Activated CD4-positive, alpha-beta T cell treated with anti-CD3 and anti-CD28 coated beads, Interleukin-2, amount 50 U/mL, for 24 hours (primary cell): ENCODE results near the gene METAP1D.

ENCODE experiments used
- DNase-seq, 2 donors: peaks; one replicate each; pipeline ENCODE4 v3.0.0-alpha.2; 2020; ENCODE audit warnings: low read depth in 1 of 2, low spot score in 1 of 2

Gene METAP1D

DNA sequence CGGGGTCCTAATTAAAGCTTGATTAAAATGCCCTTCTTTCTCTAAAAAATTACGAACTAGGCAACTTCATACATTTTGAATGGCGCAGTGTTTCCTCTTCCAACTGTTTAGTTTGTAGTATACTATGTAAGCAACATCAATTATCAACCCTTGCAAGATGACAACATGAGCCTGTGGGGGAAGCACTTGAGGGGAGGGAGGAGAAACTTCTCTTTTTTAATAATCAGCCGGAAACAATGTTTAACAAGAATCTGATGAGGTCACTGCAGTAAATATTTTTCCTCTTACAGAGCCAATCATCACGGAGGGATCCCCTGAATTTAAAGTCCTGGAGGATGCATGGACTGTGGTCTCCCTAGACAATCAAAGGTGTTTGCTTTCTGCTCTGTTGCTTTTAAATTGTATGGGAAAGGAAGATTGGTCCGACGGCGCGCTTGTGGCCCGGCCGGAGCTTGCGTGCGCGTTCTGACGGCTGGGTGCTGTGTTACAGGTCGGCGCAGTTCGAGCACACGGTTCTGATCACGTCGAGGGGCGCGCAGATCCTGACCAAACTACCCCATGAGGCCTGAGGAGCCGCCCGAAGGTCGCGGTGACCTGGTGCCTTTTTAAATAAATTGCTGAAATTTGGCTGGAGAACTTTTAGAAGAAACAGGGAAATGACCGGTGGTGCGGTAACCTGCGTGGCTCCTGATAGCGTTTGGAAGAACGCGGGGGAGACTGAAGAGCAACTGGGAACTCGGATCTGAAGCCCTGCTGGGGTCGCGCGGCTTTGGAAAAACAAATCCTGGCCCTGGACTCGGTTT, 80.3 kb downstream of the METAP1D start:
- no peak for DNase-seq

DNA sequence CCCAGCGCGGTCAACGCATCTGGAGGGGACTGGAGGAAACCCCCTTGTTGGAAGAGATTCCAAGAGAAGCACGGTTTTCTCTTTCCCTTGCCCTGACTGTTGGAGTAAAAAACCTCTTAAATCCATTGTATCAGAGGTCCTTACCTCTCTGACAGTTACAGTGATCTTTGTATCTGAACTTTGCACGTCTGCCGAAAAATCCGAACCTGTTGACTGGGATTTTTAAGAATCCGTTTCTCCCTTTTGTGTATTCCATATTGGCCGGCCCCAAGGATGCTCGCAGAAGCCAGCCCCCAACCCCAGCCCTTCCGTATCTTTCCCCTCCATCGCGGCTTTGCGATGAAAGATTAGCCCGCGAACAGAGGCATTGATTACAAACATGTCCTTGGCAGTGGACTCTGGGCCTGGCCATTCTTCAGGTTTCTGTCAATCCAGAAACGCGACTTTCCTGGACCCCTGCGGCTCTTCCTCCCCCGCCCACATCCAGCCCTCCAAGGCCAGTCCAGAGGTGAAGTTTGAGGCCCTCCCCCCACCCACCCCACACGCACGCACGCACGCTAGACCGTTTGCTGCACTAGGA, 81.0 kb downstream of the METAP1D start:
- DNase-seq, result no peak

DNA sequence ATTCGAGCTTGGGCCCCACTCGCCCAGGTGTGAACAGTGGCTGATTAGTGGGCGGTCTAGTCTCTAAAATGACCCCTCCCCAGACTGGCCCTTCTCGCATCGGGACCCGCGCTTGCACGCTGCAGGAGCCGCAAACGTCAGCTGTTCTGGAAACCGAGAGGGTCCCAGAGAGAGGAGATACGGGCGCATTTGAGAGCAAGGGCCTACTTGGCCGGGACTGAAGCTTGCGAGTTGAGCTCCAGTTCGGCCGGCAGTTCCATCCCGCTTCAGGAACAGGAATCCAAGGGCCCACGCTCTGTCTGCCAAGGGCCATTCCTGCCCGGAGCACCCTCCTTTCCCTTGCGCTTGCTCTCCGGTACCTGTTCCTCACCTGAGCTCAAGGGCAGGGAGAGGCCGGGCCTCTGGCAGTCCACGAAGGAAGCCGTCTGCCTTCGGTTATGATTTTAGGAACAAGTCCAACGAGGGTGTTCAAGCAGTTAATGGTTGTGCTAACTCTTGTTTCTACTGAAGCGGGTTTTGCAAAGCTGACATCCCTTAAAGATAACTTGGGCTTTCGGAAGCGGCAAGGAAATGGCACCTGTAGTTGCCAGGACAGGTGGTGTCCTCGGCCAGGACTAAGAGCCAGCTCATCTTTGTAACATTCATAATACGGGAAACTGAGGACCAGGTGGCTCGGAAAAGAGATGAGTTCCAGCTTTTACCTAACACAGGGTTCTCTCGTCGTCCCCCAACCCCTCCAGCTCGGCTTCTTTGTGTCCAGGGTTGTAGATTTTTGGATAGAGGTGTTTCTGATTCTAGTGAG, 81.7 kb downstream of the METAP1D start:
- DNase-seq, result no peak

DNA sequence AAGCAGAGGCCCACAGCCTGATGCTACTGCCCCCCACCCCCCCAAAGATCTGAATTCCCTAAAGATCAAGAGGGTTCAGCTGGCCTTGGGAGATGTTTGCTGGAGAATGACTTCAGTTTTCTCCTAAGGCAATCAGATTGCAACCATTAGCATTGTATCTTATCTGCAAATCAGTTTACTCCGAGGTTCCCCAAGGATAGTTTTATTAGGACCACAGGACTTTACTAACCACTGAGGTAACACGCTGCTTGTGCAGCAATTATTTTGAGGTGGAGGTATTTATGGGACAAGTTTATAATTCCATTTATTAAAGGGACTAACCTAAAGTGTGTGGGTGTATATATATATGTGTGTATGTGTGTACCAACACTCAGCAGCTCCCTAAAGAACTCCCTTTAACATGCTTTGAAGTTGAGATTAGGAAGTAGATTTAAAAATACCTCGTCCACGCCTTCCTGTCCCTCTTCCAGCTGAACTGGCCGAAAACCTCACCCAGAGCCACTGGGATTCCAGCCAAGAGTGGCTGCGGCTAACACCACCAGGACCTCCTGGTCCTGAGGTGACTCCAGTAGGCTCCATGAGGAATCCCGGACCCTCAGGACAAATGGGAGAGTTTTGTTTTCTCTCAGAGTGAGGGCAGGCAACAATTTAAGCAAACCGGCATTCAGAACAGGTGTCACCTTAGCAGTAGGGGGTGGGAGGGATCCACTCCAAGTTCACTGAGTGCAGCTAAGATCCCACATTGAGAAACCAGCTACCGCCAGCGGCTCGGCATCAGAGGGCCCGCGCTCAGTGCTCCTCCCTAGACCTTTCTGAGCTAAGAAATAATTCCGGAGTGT, 82.6 kb downstream of the METAP1D start:
- no peak for DNase-seq

DNA sequence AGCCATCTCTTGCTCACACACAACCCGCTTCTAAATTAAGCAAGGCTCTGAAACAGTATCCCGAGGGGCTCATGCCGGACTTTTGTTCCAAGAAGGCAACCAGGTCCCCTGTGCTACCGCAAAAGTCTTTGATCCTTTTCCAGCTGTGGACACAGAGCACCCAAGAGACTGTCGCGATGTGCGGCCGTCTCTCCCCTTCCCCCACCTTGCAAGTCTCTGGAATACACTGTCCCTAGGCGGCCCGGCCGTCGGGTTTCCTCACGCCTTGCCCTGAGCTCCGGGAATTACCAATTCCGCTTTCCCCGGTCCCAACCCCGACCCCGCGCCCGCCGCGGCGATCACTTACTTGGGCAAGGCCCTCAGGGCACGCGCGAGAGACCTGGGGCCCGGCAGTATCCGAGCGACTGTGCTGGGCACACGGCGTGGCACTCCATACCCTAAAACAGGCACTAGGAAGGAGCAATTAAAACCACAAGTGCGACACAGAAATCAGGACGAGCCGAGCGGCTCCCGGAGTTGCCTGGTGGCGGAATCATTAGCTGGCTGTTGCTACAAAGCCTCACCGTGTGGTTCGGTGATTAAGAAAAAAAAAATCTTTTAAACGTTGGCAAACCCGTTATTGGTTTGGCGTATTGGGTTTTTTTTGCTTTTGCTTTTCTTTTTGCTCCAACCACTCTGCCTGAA, 83.3 kb downstream of the METAP1D start:
- DNase-seq, result no peak

DNA sequence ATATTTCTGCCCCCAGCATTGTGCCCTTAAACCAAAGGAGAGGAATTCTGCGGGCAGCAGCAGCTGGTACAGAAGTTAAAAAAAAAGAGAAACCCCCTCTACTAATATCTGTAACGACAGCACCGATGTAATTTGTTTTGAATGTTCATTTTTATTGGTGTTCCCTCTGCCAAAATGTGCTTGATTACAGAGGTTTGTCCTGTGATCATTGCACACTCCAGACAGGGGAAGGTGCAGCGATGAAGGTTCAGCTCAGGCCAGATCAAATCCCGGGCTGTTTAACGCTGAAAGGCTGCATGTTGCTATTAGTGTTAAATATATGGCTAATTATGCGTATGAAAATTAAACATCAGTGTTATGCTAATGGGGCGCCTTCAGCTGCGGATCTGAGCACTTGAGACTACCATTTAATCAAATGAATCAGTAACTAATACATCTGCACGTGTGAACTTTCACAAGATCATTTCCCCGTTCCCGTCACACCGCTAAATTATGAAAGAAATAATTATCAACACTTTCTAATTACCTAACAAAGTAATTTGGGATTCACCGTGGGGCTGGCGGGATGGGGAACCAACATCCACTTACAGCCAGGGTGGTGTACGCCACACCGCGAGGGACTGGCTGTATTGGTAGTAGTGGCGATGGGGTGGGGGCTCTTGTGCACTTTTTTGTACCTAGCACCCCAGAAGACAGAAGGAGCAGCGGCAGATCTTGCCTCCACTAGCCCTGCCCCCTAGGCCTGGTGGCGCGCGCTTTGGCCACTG, 84.1 kb downstream of the METAP1D start:
- no peak for DNase-seq

DNA sequence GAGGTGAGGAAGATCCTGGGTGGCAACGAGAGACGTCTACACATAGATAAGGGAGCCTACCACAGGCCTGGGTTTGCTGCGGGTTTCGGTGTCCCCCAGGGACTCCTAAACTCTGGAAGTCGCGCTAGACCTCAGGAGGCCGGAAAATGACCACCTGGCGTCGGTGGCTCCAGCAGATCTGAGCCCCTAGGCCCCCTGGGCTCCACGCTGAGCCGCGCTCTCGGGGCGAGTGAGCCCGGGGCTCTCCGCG, 84.6 kb downstream of the METAP1D start:
- DNase-seq, result no peak

DNA sequence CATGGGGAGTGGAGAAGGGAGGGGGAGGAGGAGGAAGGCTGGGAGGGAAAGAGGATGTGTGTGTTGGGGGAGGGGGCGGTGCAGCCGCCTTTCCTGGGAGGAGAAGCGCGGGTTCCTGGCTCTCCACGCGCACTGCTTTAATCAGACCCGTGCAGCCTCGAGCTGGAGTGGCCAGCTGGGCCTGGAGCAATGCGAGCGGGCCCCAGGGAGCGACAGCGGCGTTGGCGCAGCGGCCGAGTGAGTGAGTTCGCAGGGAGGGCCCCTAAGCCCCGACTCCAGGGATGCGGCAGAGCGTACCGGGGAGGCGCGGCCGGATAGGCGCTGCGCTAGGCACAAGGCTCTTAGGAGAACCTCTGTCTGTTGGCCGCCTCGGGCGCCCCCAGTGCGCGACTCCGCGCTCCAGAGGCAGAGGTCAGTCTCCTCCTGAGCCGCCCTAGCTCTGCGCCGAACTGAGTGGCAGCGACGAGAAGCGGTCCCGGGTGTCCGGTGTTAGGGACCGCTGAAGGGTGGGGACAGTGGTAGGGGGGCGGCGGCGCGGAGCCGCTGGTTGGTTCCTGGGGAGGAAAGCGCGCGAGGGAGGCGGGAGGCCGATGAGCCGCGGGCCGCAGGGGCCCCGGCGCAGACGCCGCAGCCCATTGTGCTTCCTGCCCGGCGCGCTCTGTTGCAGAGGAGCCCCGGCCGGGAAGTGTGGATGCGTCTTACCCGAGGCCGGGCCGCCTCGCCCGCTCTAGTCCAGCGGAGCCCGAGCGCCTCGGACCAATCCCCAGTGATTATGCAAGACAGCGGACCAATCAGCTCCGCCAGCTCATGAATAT, 85.1 kb downstream of the METAP1D start:
- DNase-seq, result peak in 1 of 2 donors; percentile 46

DNA sequence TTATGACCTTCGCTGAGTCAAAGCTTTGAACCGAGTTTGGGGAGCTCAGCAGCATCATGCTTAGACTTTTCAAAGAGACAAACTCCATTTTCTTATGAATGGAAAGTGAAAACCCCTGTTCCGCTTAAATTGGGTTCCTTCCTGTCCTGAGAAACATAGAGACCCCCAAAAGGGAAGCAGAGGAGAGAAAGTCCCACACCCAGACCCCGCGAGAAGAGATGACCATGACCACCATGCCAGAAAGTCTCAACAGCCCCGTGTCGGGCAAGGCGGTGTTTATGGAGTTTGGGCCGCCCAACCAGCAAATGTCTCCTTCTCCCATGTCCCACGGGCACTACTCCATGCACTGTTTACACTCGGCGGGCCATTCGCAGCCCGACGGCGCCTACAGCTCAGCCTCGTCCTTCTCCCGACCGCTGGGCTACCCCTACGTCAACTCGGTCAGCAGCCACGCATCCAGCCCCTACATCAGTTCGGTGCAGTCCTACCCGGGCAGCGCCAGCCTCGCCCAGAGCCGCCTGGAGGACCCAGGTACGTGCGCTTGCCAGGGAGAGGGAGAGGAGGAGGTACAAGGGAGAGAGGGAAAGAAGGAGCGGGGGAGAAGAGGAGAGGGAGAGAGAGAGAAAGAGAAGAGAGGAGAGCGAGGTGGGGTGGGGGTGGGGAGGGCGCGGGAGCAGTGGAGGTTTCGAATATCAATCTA, 85.9 kb downstream of the METAP1D start, which contains the start of gene DLX1:
DLX1 (plus strand) TSS at position 48 of the 700 bp plus-strand sequence; CDS start at position 219, 171 bp downstream.
- no peak for DNase-seq

DNA sequence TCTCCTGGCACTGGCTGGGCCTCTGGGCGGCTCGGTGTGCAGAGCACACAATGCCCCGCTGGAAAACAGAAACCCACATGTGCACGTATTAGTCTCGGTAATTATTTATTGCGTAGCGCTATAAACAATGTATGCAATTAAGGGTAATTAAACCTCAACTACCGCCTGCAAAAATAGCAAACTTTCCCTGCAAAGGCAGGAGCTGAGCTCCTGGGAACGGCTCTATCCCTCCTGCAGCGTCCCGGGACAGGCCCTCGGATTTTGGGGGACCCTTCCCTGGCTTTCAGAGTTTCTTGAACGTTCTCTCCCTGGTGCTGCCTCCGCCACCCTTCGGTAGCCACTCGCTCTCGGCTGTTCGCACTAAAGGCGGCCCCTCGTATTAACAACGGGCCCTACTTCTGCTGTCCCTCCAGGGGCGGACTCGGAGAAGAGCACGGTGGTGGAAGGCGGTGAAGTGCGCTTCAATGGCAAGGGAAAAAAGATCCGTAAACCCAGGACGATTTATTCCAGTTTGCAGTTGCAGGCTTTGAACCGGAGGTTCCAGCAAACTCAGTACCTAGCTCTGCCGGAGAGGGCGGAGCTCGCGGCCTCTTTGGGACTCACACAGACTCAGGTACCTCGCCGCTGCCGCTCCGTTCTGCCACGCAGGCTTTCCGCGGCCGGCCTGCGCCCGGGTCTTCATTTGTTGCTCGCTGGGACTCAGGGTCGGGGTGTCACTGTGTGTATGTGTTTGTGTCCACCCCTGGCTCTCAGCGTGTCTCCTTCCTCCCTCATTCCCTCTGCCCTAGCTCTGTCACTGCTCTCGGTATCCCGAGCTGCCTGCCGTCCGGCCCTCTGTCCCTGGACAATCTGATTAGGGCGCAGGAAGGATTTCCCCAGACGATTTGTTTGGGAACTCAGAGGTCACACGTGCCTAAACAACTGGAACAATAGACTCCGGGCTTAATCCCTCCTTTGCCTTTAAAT, 86.8 kb downstream of the METAP1D start:
- no peak for DNase-seq

DNA sequence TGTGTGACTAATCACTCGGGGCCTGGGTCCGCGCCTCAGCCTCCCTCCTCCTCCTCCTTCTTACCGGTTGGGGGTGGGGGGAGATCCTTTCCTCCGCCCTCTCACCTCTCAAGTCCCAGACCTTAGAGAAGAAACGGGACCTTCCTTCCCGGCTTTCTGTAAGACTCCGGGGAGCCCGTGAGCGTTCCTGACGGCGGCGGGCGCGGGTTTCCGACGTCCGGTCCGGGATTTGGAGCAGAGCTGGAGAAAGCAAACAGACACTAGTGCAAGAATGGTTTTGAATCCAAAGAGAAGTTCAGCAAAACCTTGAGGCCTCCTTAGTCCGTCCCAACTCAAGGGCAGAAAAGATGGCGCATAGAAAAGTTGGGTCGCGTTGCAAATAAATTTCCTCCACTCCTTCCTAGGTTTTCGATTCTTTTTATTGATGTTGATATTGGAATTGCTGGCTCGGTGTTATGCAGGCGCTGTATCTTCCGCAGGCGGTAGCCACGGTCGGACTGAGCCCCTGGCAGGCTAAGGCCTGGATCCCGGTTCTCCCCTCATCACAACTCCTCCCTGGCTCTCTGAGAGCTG, 87.5 kb downstream of the METAP1D start:
- no peak for DNase-seq

DNA sequence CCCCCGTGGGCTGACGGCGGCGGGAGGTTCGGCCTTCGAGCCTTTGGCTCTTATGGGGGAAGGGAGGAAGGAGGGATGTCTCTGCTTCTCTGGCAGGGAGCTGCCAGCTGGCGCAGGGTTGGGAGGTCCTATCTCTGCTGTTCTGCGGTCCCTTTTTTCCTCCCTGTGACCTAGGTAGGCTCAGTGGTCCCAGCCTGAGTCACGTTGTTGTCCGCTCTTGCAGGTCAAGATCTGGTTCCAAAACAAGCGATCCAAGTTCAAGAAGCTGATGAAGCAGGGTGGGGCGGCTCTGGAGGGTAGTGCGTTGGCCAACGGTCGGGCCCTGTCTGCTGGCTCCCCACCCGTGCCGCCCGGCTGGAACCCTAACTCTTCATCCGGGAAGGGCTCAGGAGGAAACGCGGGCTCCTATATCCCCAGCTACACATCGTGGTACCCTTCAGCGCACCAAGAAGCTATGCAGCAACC, 88.1 kb downstream of the METAP1D start:
- DNase-seq, result no peak

DNA sequence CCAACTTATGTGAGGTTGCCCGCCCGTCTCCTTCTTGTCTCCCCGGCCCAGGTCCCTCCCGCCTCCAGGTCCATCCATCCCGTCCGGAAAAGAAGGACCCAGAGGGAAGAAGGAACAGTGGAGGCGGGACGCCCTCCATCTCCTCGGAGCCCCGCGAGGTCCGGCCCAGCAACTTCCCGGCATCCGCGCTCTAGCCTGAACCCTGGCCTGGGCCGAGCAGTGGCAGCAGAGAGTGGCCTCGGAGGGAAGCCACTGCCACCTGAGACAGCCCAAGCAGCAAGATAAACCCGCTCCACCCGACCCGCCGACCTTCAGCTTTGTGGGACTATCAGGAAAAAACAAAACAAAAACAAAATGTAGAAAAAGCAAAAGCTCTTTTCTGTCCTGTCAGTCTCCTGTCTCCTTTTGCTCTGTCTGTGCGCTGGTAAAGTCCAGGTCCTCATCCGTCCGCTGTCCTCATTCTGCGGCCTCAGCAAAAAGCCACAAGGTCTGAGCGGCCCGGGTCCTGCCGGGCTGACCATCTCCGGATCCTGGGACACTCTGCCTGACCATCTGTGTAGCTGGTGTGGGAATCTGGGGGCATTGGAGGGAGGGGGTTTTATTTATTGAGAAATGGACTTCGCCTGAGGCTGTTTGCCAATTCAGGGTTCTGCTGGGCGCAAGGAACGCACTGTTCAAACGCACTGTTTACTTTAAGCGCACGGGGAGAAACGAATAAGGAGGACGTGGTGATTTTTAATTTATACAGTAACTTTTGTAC, 88.7 kb downstream of the METAP1D start:
- DNase-seq, result no peak

DNA sequence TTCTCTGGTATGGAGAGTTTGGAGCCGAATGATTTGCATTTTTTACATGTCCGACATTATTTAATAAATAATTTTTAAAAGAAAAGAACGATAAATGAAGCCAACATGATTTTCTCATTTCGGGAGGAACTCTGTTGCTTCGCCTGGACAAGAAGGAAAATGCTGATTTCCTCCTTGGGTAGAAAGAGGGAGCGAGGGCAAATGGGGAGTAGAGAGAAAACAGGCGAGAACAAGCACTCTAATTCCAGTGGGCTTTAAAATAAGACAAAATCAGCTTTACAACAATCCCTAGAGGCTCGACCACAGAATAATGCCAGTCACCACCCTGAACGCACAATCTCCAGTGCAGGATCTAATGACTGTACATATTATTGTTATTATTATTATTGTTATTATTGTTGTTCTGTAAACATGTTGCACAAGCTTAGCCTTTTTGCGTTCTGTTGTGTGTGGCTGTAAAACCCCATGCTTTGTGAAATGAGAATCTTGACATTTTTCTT, 89.3 kb downstream of the METAP1D start:
- DNase-seq, result no peak

DNA sequence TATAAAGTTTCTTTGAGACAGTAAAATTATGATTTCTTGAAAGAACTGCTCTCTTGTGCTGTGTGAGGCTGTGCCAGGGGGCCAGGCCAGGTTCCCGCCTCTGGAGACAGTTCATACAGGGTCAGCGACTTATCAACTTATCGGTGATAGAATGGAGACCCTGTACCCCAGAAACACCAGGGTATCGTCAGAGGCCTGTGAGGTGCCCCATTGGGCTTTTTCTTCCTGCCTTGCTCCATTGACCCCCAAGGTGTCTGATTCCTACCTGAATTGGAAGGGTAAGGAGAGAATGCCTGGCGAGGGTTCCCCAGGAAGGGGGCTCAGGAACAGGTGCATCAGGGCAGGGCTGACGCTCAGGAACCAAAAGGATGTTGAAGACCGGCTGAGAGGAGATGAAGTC, 89.9 kb downstream of the METAP1D start:
- no peak for DNase-seq
